Measurements from ENCODE around the gene ERGIC3.

Gene ERGIC3

DNA sequence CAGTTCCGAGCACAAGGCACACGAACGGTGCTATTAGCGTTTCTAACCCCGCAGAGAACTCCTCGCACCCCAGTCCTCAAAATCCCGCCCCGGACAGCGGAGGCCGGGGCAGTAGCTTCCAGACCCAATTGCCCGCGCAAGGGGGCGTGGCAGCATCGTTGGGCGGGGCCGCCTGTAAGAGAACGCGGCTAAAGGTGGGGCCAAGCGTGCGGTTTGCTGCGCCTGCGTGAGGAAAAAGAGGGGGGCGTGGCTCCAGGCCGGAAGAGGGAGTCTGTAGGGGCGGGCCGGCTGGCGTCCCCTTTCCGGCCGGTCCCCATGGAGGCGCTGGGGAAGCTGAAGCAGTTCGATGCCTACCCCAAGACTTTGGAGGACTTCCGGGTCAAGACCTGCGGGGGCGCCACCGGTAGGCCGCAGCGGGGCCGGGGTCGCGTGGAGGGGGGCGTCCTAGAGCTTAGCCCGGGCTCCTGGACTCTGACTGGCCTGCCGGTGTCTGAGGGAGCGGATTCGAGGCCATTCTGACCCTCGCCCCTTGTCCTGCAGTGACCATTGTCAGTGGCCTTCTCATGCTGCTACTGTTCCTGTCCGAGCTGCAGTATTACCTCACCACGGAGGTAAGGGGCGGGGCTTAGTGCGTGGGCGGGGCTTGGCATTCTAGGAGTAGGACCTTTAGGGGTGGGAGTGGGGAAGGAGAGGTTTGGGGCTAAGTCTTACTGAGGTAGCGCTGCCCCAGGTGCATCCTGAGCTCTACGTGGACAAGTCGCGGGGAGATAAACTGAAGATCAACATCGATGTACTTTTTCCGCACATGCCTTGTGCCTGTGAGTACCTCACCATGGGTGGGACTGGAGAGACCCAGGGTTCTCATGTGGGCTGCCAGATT, at the start of gene ERGIC3:
Gene ERGIC3 (plus strand): TSS at position 296 of the 880 bp plus-strand sequence. CDS start 20 bp downstream, at position 316.
- TF ChIP-seq, protein P1, sequence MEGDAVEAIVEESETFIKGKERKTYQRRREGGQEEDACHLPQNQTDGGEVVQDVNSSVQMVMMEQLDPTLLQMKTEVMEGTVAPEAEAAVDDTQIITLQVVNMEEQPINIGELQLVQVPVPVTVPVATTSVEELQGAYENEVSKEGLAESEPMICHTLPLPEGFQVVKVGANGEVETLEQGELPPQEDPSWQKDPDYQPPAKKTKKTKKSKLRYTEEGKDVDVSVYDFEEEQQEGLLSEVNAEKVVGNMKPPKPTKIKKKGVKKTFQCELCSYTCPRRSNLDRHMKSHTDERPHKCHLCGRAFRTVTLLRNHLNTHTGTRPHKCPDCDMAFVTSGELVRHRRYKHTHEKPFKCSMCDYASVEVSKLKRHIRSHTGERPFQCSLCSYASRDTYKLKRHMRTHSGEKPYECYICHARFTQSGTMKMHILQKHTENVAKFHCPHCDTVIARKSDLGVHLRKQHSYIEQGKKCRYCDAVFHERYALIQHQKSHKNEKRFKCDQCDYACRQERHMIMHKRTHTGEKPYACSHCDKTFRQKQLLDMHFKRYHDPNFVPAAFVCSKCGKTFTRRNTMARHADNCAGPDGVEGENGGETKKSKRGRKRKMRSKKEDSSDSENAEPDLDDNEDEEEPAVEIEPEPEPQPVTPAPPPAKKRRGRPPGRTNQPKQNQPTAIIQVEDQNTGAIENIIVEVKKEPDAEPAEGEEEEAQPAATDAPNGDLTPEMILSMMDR (IDR thresholded peaks at IDR 0.05; ENCODE audit: low read depth, low read length) = no peak
- peak within 1 kb of the TSS; percentile 86 to 94 for H3K4me3 ChIP-seq (replicated peaks in 1 of 2; ENCODE audit: low read depth in 2 of 2, low read length in 2 of 2)
- peak; percentile 95 to 97 for DNase-seq (ENCODE audit: low read depth in 2 of 2)

DNA sequence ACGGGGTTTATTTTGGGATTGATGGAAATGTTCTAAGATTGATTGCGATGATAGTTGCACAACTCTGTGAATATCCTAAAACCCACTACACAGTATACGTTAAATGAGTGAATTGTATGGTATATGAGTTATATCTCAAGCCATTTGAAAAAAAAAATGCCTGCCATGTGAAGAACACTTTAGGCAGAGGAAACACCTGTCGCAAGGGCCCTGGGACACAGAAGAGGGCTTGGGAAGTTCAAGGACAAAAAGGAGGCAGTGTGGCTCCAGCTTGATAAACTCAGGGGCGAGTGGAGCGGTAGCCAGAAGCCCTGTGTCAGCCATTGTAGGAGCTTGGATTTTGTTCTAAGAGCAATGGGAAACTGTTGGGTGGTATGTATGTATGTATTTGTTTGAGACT, 49.5 kb upstream of the ERGIC3 start:
- no peak overlapping the region for H3K4me3 ChIP-seq (replicated peaks in 1 of 2; ENCODE audit: low read depth in 2 of 2, low read length in 2 of 2)
- TF ChIP-seq, protein P1 (IDR thresholded peaks at IDR 0.05; ENCODE audit: low read depth, low read length) = no peak
- no peak for DNase-seq (ENCODE audit: low read depth in 2 of 2)

DNA sequence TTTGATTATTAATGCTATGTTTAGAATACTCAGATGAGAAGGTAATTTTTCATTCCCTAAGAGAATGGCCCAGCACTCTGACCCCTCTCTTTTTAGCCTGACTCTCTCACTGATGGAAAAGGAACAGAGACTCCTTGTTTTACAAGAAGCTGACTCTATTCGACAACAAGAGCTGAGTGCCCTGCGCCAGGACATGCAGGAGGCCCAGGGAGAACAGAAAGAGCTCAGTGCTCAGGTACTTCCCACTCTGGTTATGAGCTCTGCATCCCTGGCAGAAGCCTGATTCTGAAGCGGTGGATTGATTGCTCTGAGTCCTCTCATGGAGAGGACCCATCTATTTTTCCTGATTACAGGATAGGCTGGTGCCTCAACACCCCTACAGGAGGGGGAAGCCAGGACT, 45.4 kb upstream of the ERGIC3 start:
- TF ChIP-seq, protein P1 (IDR thresholded peaks at IDR 0.05; ENCODE audit: low read depth, low read length) = no peak
- DNase-seq (ENCODE audit: low read depth in 2 of 2) = no peak
- H3K4me3 ChIP-seq (replicated peaks in 1 of 2; ENCODE audit: low read depth in 2 of 2, low read length in 2 of 2) = no peak overlapping the region

DNA sequence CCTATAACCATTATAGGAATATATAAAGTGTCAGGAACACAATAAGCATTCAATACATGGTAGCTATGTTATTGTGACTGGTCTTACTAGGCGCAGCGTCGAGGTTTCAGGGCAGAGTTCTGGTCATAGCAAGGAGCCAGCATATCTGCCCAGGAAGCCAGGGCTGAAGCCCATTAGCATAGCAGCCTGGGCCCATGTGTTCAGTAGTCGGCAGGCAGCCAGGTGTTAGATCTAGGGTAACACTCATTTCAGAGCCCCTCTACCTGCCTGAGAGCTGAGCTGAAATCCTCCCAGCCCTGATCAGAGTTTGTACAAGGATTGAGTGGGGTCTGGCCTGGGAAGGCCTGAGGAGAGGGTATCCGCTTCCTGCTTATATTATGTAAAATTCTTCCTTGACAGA, 44.6 kb upstream of the ERGIC3 start:
- TF ChIP-seq, protein P1 (IDR thresholded peaks at IDR 0.05; ENCODE audit: low read depth, low read length) = no peak
- DNase-seq (ENCODE audit: low read depth in 2 of 2) = no peak

DNA sequence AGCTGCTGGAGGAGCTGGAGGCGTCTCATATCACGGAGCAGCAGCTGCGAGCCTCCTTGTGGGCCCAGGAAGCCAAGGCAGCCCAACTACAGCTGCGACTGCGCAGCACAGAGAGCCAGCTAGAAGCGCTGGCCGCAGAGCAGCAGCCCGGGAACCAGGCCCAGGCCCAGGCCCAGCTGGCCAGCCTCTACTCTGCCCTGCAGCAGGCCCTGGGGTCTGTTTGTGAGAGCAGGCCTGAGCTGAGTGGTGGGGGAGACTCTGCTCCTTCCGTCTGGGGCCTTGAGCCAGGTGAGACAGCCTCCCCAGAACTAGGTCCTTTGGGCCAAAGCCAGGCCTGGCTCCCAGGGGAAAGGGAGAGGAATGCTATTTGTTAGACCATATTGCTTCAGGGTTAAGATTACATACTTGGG, 44.1 kb upstream of the ERGIC3 start:
- no peak overlapping the region for H3K4me3 ChIP-seq (replicated peaks in 1 of 2; ENCODE audit: low read depth in 2 of 2, low read length in 2 of 2)
- TF ChIP-seq, protein P1 (IDR thresholded peaks at IDR 0.05; ENCODE audit: low read depth, low read length) = no peak
- DNase-seq (ENCODE audit: low read depth in 2 of 2) = peak; percentile 38 to 81

More for the DNA sequence above, 44.6 kb upstream of the ERGIC3 start:
- no peak overlapping the region for H3K4me3 ChIP-seq (replicated peaks in 1 of 2; ENCODE audit: low read depth in 2 of 2, low read length in 2 of 2)

DNA sequence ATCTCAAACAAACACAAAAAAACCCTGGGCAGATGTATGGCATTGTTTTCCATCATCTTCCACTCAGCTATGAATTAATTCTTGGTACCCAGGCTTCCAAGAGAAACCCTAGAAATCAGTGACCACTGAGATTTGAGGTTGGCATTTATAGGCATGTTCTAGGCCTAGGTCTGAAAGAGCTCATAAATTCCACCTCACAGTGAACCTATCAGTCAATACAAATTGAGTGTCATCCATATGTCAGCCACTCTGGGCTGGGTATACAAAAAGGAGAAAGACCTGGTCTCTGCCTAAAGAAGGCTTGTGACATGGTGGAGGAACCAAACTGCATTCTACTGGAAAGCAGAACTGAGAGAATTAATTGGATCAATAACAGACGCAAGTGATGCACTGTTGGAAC, 42.6 kb upstream of the ERGIC3 start:
- no peak overlapping the region for H3K4me3 ChIP-seq (replicated peaks in 1 of 2; ENCODE audit: low read depth in 2 of 2, low read length in 2 of 2)
- TF ChIP-seq, protein P1 (IDR thresholded peaks at IDR 0.05; ENCODE audit: low read depth, low read length) = no peak
- no peak for DNase-seq (ENCODE audit: low read depth in 2 of 2)
